Upper lobe of left lung (tissue), 4 donors: ENCODE data around the gene ARHGEF35.

Experiments
- CTCF ChIP-seq, 6 experiments: fragments of 450-650 bp in 4 of 6; fragments of 200-600 bp in 2 of 6; sonication (generic) in 2 of 6; IDR thresholded peaks; one replicate each; pipeline ENCODE4 v1.5.1; 2016 to 2019; ENCODE audit warnings: antibody characterized with exemption in 6 of 6
- EP300 ChIP-seq, 4 donors: sonication (generic); formaldehyde crosslinking; IDR thresholded peaks; one replicate each; pipeline ENCODE4 v1.5.1; 2017; ENCODE audit warnings: antibody characterized with exemption in 4 of 4, control low read depth in 2 of 4
- POLR2A ChIP-seq, 4 donors: fragments of 450-650 bp; IDR thresholded peaks; one replicate each; pipeline ENCODE4 v1.5.1; 2016 to 2017; ENCODE audit warnings: antibody characterized with exemption in 4 of 4, mild to moderate bottlenecking in 2 of 4

DNA sequence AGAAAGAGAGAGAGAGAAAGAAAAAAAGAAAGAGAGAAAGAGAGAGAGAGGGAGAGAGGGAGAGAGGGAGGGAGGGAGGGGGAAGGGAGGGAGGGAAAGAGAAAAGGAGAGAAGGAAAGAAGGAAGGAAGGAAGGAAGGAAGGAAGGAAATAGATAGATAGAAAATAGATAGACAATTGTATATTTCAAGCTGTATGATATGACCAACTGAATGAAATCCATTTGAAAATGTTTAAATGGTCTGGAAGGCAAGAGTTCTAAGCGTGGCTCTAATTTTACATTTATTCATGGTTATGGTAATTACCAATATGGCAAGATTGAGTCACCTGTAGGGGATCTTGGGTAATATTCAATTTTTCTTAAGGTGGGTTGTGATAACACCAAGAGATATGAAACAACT, 36.8 kb downstream of the ARHGEF35 start:
- TF ChIP-seq CTCF (IDR thresholded peaks at IDR 0.05) (no peak), EP300 (IDR thresholded peaks at IDR 0.05) (no peak), POLR2A (IDR thresholded peaks at IDR 0.05) (no peak)
